GM21825 (cell line): ENCODE results near the gene C19orf33.
A peak's percentile ranks its signal among the peaks of the same experiment; 100 is the strongest.

Source experiments
- ATAC-seq: cut with Tn5 transposase; IDR thresholded peaks from one replicate; pipeline ENCODE4 v1.9.1; 2021; ENCODE audit warnings: mild to moderate bottlenecking, moderate library complexity; ENCODE audit not compliant: unreplicated experiment

C19orf33 gene

DNA sequence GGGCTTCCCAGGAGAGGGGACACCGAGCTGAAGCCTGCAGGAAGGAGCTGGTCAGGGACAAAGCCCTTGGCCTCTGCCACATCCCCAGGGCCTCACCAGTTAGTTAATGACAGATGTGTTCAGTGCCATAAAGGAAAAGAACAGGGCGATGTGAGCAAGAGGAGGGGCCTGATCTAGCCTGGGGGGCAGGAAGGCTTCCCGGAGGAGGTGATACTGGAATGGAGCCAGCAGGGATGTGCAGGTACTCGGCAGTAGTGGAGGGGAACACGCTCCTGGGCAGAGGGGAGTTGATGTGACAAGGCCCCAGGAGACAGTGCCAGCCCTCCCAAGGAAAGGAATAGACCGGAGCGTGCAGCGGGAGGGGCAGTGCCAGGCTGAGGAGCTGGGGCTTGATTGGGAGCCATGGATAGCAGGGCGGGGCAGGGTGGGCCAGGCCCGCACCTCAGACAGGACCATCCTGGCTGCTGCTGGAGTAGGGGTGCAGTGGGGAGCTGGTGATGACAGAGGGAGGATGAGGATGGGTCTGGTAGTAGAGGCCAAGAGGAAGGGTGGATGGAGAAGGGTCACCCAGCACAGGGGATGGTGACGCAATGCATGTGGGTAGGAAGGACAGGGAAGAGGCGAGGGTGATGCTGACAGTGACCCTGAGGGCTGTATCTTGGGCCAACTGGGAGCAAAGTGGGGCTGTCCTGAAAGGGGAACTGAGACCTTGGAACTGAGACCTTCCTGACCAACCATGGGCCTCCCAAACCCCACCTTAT, 4.1 kb downstream of the C19orf33 start:
- ATAC-seq, result no peak

DNA sequence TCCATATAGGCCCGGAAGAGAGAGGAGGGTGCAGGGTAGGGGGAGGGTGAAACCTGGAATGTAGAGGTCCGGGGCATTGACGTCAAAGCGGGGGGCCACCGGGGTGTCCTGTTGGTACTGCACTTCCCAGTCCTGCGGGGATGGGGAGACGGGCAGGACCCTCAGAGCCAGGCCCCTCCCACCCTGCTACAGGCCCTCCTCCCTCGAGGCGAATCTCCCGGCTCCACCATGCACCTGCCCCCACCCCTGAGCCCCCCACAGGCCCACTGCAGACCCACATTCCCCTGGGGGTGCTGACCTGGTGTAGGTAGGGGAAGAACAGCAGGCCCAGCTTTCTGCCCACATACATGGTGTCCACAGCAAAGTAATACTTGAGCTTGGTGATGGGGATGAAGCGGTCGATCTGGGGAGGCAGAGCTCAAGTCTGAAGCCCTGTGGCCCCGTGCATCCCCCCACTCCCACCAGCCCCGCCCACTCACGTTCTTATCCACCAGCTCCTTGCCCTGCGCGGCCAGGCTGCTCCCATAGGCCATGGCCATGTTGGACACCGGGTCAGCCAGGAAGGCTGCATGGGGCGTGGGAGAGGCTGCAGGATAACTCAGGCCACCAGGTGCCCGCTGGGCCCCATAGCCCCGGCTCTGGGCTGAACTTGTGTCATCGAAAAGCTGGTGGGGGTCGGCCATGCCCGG, 5.0 kb downstream of the C19orf33 start:
- no peak for ATAC-seq

DNA sequence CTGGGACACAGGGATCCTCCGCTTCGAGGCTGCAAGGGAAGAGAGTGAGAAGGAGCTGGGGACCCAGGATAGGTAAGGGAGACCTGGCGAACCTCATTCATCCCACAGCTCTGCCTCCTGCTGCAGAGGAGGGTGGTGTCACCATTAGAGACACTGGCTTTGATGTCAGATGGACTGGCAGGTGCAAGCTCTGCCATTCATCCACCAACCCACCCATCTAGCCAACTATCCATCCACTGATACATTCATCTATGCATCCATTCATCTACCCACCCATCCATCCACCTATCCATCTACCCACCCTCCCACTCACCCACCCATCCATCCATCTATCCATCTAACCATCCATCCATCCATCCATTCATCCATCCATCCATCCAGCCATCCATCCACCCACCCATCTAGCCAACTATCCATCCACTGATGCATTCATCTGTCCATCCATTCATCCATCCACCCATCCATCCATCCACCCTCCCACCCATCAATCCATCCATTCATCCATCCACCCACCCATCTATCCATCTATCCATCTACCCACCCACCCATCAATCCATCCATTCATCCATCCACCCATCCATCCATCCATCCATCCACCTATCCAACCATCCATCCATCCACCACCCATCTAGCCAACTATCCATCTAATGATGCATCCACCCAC, 5.7 kb downstream of the C19orf33 start:
- ATAC-seq, result no peak

DNA sequence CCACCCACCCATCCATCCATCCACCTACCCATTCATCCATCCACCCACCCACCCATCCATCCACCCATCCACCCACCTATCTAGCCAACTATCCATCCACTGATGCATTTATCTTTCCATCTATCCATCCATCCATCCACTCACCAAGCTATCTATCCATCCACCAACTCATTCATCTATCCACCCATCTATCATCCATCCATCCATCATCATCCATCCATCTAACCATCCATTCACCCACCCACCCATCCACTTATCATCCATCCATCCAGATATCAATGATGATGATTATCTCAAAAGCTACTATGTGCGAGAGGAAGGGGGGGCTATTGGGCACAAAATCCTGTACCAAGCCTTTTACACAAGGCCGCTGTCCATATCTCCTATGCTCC, 6.2 kb downstream of the C19orf33 start:
- no peak for ATAC-seq

DNA sequence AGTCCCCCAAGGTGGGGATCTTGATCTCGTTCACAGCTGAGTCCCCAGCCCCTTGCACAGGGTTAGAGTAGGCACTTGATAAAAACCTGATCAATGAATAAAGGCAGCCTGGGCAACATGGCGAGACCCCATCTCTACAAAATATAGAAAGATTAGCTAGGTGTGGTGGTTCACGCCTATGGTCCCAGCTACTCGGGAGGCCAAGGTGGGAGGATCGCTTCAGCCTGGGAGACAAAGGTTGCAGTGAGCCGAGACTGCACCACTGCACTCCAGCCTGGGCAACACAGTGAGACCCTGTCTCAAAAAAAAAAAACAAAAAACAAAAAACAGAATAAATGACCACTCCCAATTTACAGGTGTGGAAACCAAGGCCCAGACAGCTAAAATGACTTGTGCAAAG, 6.9 kb downstream of the C19orf33 start:
- no peak for ATAC-seq

DNA sequence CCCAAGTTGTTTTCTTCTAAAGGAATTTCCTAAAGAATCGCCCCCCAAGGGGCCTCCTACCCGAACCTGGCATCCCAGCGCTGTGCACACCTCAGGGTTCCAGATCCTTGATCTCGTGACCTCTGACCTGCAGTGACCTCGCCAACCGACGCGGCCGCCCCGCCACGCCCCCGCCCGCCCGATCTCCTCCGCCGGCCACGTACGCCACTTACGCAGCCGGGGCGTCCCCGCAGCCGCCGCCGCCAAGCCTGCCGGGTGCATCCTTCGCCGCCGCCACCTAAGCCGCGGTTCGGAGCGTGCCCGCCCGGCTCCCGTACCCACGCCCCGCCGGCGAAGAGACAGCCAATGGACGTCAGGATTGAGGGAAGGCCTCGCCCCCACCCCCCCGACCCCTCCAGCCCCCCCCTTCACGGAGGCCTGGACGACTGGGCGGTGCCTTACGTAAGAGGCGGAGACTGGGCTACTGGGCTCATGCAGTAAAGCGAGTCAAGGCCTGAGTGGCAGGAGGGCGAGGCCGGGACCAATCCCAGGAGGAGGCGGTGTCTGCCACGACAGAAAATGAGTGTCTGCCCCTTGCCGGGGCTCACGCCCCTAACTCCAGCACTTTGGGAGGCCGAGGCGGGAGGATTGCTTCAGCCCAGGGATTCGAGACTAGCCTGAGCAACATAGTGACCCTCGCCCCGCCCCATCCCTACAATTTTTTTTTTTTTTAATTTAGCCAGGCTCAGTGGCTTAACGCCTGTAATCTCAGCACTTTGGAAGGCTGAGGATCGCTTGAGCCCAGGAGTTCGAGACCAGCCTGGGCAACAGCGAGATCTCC, 11.8 kb downstream of the C19orf33 start, which contains the start of gene YIF1B:
YIF1B (minus strand) TSS at position 291 of the 820 bp plus-strand sequence; CDS start at position 261, 30 bp downstream.
- peak; percentile 88 for ATAC-seq

DNA sequence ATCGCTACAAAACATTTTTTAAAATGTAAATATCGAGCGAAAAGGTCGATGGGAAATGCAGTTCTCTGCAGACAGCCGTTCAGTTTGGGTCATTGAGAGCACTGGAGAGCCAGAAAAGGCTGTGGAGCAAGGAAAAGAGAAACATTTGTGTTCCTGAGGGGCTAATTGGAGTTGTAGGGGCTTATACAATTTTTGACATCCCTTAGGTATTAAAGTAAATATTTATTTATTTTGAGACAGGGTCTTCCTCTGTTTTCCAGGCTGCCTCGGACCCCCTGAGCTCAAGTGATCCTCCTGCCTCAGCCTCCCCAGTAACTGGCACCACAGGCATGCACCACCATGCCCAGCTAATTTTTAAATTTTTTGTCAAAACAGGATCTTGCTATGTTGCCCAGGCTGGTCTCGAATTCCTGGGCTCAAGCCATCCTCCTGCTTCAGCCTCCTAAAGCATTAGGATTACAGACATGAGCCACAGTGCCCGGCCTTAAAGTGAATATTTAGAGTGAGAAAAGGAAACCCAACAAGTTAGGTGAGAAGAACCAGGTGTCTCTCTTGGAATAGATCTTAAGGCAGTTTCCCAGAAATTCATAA, 12.5 kb downstream of the C19orf33 start:
- ATAC-seq, result no peak

DNA sequence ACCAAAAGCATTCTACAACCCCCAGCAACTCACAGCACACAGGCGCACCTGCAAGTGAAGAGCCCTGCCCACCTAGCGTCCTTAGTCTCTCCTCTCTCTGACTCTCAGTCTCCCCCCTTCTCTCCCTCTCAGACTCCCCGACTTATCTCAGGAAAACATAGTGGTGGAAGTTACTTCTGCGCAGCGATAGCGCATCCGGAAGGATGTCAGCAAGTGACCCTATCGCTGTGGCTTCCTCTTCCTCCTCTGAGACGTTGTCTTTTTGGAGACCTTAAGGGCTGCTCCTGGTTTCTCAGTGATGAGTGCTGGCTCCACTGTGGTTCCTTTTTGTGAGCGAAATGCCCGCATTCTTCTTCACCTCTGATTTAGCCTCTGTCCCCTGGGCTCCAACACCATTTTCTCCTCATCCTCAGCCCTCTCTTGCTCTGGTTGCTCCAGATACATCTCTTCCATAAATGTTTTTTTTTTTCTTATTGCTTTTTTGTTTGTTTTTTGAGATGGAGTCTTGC, 13.1 kb downstream of the C19orf33 start:
- ATAC-seq, result no peak

DNA sequence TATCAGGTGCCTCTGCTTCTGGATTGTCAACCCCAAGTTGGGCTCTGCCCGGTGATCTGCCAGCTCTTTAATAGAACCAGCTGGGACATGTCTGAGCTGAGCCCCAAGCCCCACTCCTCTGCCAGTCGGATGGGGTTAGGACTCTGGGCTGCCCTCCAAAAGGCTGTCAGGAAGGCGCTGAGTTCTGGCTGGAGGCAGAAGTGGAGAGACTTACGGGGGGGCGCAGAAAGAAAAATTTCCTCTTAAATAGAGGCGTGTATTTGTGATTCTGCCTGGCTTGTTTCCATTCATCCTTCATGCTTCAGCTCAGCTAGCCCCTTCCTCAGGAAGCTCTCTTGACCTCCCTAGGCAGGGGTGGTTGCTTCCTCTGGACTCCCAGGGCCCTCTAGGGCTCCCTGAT, 14.6 kb downstream of the C19orf33 start:
- ATAC-seq, result no peak

DNA sequence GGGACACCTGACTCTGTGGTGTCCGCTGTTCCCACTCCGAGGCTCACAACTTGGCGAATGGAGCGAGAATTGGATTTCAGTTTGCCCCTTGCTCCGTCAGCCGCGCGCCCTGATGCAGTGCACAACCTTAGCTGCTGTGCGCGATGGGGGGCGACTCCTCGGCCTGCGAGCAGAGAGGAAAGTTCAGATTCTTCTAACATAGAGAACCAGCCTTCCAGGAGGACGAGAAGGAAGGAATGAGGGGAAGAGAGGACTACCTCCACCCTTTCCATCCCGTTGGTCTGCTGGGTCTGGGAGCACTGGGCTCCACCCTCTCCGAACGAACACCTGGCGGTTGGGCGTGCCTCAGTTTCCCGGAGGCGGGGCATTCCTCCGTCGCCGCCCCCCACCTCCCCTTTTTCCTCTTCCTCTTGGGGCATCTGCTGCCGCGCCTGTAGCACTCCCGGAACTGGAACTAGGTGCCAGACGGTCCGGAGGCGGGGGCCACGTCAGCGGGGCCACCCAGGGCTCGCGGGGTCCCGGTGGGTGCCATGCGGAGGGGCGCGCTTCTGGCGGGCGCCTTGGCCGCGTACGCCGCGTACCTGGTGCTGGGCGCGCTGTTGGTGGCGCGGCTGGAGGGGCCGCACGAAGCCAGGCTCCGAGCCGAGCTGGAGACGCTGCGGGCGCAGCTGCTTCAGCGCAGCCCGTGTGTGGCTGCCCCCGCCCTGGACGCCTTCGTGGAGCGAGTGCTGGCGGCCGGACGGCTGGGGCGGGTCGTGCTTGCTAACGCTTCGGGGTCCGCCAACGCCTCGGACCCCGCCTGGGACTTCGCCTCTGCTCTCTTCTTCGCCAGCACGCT, 15.6 kb downstream of the C19orf33 start, which contains the start of gene KCNK6:
KCNK6 (plus strand) TSS at position 425 of the 838 bp plus-strand sequence; CDS start at position 531, 106 bp downstream.
- ATAC-seq, result no peak

DNA sequence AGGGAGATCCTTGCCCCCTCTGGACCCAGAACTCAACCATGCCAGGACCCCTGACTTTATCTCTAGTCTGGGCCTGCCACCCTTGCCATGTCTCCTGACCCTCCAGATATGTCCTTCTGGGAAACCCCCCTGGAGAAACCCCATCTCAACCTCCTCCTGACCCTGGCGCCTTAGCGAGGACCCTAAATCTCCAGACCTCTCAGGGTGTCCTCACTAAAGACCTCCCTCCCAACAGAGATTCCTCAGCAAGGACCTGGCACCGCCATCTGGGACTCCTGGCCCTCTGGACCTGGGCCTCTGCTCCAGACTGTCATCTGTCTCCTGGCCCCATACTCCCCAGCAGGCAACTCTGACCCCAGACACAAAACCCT, 16.9 kb downstream of the C19orf33 start:
- no peak for ATAC-seq

DNA sequence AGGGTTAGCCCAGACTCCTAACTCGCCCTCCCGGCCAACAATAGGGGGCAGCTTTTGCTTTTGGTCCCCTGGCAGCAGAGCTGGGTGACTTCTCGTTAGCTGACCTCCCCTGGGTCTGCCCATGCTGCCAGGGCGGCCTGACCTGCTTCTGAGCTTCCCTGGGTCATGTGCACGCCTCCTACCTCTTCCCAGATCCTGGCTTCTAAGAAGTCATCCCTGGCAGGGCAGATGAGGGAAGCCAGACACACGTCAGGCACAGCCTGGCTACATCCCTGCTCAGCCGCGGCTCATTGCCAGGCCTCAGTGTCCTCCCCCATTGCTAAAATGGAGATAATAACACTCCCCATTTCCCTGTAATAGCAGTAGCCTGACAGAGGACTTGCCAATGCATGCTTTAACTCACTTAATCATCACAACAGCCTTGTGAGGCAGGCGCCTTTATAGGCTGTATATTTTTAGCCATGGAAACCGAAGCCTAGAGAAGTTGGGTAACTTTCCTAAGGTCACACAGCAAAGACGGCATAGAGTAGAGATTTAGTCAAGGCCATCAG, 17.7 kb downstream of the C19orf33 start:
- no peak for ATAC-seq

DNA sequence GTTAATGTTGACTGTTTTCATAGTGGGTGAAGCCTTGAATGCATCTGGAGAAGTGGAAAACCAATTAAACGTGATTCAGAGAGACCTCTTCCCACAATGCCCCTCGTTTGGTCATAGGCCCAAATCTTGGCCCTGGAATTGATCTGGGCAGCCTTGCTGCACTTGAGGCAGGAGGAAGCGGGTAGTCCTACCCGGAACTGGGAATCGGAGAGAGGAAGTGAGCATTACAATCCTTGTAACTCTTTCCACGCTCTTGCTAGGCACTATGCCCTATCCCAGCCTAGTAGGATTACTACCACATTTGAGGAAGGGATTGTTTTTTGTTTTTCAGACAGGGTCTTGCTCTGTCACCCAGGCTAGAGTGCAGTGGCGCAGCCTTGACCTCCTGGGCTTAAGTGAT, 19.2 kb downstream of the C19orf33 start:
- no peak for ATAC-seq

DNA sequence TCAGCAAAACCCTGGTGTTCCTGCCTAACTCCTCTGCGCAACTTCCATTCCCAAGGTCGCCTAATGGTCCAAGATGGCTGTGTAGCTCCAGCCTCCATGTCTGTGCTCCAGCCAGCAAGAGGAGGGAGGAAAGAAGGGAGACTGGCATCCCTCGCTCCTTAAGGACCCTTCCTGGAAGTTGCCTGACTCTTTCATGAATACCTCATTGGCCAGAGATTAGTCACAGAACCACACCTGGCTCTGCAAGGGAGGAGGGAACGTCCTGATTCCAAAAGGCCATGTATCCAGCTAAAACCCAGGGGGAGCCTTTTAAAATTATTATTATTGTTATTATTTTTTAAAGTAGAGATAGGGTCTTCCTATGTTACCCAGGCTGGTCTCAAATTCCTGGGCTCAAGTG, 20.4 kb downstream of the C19orf33 start:
- ATAC-seq, result no peak

DNA sequence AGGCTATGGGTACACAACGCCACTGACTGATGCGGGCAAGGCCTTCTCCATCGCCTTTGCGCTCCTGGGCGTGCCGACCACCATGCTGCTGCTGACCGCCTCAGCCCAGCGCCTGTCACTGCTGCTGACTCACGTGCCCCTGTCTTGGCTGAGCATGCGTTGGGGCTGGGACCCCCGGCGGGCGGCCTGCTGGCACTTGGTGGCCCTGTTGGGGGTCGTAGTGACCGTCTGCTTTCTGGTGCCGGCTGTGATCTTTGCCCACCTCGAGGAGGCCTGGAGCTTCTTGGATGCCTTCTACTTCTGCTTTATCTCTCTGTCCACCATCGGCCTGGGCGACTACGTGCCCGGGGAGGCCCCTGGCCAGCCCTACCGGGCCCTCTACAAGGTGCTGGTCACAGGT, 22.5 kb downstream of the C19orf33 start:
- no peak for ATAC-seq

DNA sequence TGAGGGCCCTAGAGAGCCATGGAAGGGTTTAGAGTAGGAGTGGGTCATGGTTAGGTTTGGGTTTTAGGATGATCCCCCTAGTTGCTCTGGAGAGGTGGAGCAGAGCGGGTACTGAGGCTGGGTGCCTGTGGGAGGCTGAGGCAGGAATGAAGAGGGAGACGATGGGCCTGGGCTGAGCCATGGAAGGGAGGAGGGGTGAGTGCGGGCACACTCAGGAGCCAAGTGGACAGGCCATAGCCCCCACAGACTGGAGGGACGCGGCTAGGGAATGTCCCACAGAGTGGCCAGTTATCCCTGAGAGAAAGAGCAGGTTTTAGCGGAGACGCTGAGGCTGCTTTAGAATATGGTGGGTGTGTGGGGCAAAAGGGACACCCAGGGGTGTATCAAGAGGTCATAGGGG, 25.6 kb downstream of the C19orf33 start:
- ATAC-seq, result no peak

DNA sequence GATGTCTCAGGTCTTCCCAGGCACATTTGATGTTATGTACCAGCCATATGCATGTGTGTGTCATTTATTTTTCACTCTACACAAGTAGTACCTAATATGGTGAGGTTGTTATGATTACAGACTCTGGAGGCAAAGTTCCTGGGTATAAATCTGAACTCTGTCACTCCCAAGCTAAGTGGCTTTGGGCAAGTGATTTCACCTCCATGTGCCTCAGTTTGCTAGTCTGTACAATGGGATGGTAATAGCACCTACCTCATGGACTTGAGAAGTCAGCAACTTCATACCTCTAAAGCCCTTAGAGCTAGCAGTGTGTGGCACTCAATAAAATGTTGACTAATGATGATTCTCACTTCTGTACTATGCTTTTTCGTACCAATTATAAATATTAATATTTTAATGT, 27.7 kb downstream of the C19orf33 start:
- ATAC-seq, result no peak

DNA sequence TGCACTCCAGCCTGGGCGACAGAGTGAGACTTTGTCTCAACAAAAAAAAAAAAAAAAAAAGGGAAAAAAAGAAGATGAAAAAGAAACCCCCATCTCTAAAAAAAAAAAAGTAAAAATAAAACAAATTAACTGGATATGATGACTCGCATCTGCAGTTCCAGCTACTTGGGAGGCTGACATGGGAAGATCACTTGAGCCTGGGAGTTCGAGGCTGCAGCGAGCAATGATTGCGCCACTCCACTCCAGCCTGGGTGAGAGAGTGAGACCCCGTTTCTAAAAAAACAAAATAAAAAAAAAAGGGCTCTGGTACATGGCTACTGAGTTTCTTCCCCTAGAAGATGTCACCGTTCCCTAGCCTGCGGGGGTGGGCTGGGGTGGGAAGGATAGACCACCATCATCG, 29.2 kb downstream of the C19orf33 start:
- no peak for ATAC-seq

DNA sequence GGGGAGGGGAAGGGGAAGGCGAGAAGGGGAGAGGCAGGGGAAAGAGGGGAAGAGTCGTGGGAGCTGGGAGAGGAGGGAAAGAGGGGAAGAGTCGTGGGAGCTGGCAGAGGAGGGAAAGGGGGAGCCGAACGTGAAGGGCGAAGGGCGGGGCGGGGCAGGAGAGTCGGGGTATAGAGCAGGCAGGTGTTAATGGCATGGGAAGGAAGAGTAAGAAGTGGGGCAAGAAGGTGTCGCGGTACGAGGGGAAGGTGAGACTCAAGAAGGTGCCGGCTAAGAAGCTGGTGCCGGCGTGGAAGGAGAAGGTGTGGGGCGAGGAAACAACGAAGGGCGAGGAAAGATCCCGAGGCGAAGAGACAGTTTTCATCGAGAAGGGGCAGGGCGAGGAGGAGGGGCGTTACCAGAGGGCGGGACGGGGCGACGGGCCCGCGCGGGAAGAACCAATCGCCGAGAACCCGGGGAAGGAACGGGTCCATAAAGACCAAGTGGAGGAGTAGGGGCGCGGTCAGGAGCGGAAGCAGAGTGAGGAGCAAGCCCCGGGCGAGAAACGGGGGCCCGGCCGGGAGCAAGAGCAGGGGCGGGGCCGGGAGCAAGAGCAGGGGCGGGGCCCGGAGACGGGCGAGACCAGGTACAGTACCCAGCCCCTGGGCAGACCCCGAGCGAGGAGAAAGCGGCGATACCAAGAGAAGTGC, 32.0 kb downstream of the C19orf33 start:
- peak; percentile 66 for ATAC-seq
